Astrocyte of the hippocampus (primary cell): Measurements from ENCODE around the gene RPRD1A.
A peak's percentile ranks its signal among the peaks of the same experiment; 100 is the strongest.
"Not testable (repeated sequence)": the region's sequence is repeated elsewhere in the genome, so short reads cannot be mapped to it uniquely, and the experiment has no call there.

Experiments used
- DNase-seq: peaks from one replicate; pipeline ENCODE4 v3.0.0; 2011; ENCODE audit warnings: low read depth, low spot score

The RPRD1A gene, protein sequence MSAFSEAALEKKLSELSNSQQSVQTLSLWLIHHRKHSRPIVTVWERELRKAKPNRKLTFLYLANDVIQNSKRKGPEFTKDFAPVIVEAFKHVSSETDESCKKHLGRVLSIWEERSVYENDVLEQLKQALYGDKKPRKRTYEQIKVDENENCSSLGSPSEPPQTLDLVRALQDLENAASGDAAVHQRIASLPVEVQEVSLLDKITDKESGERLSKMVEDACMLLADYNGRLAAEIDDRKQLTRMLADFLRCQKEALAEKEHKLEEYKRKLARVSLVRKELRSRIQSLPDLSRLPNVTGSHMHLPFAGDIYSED

DNA sequence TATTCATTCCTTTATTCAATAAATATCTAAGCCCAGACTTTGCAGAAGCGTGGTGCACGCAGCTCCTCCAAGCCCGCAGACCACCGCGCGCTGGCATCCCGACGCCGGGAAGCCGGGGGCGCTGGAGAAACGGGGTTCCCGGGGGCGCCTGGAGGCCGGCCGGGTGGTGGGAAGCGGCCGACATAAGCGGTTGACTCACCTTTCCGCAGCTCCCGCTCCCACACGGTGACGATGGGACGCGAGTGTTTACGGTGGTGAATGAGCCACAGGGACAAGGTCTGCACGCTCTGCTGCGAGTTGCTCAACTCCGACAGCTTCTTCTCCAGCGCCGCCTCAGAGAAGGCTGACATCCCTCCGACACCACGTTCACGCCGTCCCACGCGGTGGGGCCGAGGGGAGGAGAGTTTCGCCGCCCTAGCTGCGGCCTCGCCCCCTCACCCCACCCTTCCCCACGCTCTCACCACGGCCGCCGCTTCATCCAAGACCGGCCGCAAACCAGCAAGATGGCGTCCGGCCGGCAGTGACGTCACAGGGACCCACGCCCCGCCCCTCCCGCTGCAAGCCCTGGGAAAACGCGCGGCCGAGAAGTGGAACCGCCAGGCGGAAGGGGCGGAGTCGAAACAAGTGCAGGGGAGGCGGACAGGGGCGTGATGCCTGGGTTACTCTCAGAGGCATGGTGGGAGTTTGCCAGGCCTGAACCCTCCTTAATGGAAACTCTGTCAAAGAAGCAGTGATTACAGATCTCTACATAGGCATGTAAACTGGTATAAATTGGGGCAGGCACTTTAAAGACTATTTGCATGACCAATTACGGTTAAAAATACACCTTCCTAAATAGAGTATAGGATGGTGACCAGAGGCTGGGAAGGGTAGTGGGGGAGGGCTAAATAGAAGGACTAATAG is at the start of gene RPRD1A:
Gene RPRD1A, minus strand, starts transcription at position 505 of the 903 bp plus-strand sequence. Its CDS starts 155 bp downstream, at position 350.
- peak; percentile 99 for DNase-seq

DNA sequence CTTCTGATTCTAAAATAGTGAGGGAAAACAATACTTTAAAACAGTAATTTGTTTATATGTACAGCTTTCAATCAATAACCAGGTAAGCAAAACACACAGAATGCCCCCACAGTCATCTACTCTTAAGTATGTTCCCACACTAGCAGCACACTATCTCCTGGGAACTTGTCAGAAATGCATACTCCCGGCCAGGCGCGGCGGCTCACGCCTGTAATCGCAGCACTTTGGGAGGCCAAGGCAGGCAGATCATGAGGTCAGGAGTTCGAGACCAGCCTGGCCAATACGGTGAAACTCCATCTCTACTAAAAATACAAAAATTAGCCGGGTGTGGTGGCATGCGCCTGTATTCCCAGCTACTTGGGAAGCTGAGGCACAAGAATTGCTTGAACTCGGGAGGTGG is 49.4 kb upstream of the RPRD1A start:
- DNase-seq: not testable (repeated sequence)

DNA sequence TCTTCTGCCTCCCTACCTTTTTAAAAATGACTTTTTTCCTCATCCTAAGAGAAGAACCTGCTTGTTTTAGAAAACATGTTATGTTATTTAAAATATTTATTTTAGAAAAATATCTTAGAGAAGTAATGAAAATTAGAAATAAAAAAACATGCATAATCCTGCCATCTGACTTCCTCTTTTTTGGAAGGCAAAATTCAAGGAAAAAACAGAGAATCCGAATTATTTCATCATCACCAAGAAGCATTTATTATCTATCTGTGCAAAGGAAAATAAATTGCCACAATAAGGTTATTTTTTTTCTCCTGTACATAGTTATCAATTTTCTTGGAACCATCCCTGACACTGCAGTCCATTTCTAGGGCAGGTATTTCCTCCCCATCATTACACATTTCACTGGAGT is 47.4 kb upstream of the RPRD1A start:
- no peak for DNase-seq

DNA sequence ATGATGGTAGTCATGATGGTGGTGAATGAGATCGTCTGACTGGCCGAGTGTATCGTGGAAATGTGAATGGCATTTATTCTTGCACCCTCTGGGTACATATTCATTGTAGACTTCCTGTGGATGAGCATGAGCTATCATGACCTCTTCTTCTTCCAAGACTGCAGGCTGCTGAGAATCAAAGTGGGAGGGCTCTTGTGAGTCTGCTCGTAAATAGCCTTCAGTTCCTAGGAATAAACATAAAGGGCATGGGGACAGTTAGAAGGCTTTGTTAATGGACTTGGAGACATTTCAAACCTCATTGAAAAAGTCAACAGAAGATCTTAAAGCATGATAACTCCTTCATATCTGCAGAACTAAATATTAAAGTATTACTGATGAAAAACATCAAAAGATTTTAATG is 46.9 kb upstream of the RPRD1A start:
- DNase-seq: no peak

DNA sequence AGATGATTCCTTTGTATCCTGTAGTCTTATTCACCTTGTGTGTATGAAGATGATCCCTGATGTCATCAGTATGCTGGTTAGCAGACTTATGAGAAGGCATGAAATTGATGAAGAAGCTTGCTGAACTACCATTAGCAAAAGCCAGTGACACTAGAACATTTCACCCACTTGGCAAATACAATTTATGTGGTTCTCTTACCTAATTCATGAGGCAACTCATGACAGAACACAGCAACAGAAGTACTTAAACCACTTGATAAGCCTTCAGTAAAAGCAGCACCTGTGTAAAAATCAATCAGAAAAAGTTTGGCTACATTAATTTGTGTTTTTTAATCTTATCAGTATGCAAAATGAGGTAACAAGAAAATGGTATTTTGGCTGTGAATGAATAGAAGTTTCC is 44.9 kb upstream of the RPRD1A start:
- DNase-seq: no peak

DNA sequence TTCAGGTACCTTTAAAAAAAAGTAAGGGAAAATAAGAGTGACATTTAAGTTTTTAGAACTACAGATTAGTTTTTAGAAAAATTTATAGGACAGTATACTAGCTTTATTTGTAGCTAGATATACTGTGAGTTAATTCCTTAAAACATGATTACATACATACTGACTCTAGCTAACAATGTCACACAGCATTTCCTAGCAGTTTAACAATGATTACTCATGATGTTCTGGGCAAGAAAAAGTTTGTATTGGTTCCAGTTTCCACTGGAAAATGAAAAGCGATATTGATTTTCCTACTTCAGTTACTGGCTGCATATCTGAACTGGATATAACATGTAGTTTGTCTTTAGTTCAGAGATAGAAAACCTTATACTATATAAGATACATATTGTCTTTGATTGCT is 42.4 kb upstream of the RPRD1A start:
- DNase-seq: no peak

DNA sequence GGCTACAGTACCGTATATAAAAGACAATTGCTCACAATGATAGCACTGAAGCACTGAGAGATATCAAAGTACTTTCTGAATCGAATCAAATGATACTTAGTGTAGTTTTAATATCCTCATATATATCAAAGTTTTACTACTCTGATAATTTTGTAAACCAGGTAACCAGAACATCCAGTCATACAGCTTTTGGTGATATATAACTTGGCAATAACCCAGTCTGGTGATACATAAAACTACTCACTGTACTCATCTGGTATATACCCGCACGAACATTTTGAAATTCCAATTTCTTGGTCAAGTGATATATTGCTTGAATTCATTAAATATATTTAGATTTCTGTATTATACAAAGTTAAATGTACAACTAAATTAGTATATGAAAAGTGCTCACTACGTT is 41.2 kb upstream of the RPRD1A start:
- DNase-seq: no peak

DNA sequence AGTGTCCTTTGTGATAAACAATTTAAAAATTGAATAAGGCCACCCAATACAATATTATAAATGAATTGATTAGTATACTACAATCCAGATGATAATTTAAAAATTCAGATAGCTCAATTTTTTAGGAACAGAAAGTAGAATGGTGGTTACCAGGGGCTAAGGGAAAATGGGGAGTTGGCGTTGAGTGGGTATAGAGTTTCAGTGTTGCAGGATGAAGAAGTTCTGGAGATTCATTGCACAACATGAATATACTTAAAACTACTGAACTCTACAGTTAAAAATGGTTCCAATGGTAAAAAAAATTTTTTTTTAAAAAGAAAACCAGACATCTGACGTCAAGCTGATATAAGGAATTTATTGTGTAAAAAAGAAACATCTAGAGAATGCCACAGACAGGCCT is 40.8 kb upstream of the RPRD1A start:
- DNase-seq: no peak

DNA sequence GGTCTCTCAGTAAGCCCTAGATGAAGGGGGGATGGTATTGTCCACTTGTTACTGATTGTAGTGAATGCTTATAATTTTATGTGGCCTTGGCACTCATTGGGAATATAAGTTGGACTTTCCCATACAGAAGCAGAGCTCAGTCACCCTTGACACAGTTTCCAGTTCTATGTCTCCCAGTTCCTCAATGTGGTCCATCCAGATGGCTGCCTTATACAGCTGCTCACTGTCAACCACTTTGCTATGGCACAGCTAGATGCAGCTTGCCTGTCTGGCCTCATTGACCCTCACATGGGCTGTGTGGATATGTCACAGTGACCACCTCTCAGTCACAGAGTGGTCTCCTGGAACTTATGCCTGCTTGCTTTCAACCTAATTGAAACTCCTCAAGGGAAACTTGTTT is 40.1 kb upstream of the RPRD1A start:
- no peak for DNase-seq

DNA sequence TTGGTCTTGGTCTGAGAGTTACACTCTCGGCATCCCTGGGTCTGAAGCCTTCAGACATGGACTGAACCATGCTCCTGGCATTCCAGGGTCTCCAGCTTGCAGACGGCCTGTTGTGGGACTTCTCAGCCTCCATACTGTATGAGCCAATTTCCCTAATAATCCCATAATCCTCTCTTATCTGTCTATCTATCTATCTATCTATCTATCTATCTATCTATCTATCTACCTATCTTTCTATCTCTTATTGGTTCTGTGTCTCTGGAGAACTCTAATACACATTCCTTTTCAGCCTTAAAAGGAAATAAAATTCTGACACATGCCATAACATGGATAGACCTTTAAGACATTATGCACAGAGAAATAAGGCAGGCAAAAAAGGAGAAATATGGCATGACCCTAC is 37.4 kb upstream of the RPRD1A start:
- DNase-seq: no peak

DNA sequence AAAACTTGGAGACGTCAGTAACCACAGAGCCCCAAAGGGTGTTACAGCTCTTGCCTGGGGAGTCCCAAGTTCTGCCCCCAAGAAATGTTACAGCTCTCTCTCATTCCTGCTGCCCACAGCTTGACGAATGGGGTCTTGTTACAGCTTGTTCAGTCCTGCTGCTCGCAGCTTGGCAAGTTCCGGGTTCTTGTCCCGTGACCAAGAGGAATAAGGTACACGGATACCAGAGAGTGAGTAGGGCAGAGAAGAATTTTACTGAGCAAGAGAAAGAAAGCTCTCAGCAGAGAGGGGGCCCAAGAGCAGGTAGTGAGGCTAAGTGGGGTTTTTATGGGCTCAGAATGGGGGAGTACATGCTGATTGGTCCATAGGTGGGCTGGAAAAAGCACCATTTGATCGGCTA is 34.6 kb upstream of the RPRD1A start:
- no peak for DNase-seq

DNA sequence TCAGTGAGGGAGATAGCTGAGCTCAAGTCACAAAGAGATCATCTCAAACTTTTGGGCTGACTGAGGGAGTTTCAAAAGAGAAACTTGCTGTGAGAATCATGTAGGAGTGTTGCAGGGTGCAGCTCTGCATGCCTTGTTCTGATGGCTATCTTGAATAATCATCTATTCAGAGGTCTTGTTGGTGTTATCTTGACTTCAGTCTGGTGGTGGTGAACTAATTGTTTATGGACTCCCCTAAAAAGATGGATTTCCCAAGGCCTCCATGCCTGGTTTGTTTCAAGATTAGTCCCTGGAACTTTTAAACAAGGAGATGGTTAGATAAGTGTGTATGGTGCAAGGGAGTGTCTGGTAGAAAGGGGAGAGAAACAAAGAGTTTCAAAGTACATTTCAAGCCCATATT is 32.0 kb upstream of the RPRD1A start:
- no peak for DNase-seq

DNA sequence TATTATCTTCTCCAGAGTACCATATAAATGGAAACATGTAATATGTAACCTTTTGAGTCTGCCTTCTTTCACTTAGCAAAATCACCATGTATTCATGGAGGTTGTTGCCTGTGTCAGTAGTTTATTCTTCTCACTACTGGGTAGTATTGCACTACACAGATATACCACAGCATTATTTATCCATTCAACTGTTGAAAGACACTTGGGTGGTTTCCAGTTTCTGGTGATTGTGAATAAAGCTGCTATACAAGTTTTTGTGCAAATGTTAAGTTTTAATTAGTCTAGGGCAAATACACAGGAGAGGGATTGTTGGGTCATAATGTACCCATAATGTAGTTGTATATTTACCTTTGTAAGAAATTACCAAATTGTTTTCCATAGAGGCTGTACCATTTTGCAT is 29.6 kb upstream of the RPRD1A start:
- DNase-seq: no peak

DNA sequence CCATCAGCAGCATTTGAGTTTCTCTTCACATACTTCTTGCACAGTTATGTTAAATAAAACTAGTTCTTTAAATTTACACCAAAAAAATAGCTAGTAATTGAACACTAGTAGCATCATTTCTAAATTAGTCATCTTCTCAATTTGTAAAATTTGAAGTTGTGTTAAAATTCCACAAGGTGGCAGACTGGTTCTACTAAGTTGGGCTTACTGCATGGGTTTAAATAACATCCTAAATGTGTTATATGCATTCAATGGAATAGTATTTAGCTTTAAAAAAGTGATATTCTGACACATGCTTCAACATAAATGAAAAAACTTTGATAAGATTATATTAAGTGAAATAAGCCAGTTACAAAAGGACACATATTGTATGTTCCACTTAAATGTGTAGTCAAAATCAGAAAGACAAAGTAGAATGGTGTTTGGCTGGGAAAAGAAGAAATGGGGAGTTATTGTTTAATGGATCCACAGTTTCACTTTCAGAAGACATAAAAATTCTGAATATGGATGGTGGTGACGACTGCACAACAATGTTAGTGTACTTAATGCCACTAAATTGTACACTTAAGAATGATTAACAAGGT is 28.7 kb upstream of the RPRD1A start:
- DNase-seq: peak; percentile 68

DNA sequence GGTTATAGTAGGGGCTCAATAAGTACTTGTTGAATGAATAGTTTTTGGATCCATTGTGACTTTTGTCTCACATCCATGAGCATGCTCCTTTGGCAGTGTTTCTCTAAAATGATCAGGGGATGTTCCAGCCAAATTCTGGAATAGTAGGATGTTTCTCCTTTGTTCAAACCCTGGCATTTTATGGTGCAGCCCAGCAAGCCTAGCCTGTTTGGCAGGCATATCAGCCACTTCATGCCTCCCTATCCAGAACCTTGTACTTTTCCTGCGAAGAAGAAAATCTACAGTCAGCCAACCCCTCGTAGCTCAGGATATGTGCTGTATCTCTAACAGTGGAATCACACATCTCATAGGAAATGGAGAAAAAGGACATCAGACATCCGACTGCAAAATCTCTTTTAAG is 27.1 kb upstream of the RPRD1A start:
- DNase-seq: no peak

DNA sequence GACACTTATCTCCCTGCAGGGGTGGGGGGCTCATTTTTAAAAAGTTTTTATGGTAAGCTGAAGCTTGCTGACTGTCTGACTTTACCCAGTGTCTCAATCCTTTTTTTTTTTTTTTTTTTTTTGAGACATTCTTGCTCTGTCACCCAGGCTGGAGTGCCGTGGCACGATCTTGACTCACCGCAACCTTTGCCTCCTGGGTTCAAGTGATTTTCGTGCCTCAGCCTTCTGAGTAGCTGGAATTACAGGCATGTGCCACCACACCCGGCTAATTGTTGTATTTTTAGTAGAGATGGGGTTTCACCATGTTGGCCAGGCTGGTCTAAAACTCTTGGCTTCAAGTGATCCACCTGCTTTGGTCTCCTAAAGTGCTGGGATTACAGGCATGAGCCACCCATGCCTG is 24.8 kb upstream of the RPRD1A start:
- DNase-seq: not testable (repeated sequence)

DNA sequence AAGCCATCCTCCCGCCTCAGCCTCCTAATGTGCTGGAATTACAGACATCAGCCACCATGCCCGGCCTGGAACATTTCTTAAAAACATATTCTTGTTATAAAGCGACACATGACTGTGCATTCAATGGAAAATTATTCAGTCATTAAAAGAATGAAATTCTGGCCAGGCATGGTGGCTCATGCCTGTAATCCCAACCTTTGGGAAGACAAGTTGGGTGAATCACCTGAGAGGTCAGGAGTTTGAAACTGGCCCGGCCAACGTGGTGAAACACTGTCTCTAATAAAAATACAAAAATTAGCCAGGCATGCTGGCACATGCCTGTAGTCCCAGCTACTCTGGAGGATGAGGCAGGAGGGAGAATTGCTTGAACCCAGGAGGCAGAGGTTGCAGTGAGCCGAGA is 21.6 kb upstream of the RPRD1A start:
- DNase-seq: no peak

DNA sequence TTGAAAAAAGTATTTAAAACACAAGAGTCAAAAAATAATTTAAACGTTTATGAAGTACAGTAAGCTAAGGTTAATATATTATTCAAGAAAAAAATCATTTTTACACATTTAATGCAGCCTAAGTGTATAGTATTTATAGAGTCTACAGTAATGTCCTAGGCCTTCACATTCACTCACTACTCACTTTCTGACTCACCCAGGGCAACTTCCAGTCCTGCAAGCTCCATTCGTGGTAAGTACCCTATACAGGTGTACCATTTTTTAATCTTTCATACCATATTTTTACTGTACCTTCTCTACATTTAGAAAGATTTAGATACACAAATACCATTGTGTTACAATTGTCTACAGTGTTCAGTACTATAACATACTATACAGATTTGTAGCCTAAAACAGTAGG is 20.9 kb upstream of the RPRD1A start:
- DNase-seq: no peak

DNA sequence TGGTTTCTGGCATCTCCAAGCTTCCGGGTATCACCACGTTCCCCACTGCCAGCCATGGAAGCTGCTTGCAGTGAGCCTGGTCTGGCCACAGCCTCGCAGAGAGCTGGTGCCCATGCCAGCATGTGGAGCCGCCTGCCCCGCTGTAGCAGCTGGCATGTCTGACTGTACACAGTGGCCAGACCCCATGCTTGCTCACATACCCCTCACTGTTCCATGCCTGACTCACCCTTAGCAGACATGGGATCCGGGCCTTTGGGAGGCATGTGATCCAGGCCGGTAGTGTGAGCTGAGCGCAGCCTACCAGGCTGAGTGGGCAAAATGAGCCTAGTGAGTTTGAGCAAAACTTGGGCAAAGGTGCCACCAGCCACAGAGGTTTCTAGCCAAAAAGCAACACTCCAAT is 18.8 kb upstream of the RPRD1A start:
- no peak for DNase-seq

DNA sequence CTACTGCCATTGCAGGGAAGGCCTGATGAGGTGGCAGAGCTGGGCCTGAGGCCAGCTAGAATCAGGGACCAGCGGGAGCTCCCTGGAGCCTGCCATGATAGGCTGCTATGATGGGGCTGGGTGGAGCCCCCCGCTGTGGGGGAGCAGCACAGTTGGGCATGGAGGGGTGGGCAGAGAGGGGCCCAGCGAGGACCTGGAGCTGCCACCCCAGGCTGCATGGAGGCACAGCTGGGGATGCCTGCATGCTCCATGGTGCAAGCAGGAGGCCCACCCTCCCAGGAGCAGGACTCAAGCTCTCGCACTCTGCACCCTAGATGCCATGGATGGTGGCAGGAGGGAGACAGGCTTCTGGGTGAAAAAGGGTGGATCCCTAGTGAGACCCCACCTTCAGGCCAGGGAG is 17.8 kb upstream of the RPRD1A start:
- DNase-seq: no peak

DNA sequence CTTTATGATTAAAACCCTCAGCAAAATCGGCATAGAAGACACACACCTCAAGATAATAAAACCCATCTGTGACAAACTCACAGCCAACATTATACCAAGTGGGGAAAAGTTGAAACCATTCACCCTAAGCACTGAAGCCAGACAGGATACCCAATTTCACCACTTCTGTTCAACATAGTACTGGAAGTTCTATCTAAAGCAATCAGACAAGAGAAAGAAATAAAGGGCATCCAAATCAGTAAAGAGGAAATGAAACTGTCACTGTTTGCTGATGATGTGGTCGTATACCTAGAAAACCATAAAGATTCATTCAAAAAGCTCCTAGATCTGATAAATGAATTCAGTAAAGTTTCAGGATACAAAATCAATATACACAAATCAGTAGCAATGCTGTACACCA is 16.4 kb upstream of the RPRD1A start:
- DNase-seq: no peak

DNA sequence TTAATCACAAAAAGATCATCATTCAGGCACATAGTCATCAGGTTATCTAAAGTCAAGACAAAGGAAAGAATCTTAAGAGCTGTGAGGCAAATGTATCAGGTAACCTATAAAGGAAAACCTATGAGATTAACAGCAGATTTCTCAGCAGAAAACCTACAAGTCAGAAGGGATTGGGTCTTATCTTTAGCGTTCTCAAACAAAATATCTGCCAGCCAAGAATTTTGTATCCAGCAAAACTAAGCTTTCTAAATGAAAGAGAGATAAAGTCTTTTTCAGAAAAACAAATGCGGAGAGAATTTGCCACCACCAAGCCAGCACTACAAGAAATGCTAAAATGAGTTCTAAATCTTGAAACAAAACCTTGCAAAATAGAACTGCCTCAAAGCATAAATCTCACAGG is 13.8 kb upstream of the RPRD1A start:
- not testable (repeated sequence) for DNase-seq
